DOHH2 (cell line): ENCODE data around the gene XCL2.

Source experiments
- EZH2phosphoT487 ChIP-seq: fragments of 200-600 bp; sonication (generic); IDR thresholded peaks from 2 replicates; pipeline ENCODE4 v1.6.1; 2017; ENCODE audit warnings: borderline replicate concordance, mild to moderate bottlenecking, antibody characterized with exemption, low read length, moderate library complexity, mixed read lengths
- TF ChIP-seq, protein P1 (sequence below): fragments of 200-600 bp; sonication (generic); IDR thresholded peaks from one replicate; pipeline ENCODE4 v1.5.1; 2014; ENCODE audit warnings: antibody characterized with exemption, mild to moderate bottlenecking, low read depth, low read length; ENCODE audit not compliant: poor library complexity, severe bottlenecking

DNA sequence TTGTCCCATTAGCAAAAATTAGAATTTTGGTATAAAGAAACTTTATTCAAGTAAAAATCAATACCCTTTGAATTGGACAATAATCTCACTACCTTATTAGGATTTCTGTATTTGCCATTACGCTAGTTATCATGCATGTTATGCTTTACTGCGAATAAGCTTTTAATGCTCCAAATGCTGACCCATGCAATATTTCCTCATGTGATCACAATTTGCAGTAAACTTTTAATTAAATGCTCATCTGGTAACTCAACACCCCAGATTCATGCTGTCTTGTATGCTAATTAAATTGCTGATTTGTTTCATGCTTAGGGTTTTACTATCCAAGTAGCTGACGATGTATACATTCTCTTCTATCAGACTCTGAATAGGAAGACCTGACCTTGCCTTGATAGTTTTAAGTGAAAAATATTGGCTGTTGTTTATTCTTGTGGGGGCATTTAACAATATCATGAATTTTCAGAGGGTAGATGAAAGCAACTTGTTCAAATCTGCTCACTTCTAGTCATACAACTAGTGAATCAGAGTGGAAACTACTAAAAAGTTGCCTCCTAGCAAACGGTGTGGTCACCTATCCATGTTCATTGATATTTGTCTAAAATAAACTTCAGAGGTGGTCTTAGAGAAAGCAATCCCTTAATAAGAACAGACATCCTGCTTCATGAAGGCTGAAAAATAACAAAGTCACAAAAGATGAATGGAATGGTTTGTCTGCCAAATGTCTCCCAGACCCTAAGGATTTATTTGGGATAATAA lies 38.2 kb upstream of the XCL2 start:
- TF ChIP-seq, protein P1, sequence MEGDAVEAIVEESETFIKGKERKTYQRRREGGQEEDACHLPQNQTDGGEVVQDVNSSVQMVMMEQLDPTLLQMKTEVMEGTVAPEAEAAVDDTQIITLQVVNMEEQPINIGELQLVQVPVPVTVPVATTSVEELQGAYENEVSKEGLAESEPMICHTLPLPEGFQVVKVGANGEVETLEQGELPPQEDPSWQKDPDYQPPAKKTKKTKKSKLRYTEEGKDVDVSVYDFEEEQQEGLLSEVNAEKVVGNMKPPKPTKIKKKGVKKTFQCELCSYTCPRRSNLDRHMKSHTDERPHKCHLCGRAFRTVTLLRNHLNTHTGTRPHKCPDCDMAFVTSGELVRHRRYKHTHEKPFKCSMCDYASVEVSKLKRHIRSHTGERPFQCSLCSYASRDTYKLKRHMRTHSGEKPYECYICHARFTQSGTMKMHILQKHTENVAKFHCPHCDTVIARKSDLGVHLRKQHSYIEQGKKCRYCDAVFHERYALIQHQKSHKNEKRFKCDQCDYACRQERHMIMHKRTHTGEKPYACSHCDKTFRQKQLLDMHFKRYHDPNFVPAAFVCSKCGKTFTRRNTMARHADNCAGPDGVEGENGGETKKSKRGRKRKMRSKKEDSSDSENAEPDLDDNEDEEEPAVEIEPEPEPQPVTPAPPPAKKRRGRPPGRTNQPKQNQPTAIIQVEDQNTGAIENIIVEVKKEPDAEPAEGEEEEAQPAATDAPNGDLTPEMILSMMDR = no peak
- TF ChIP-seq EZH2phosphoT487 = no peak
